Ovary (tissue), 3 donors: ENCODE data around the gene PTPRN2.

ENCODE experiments used
- POLR2A ChIP-seq: fragments of 450-650 bp; IDR thresholded peaks from one replicate; pipeline ENCODE4 v1.6.1; 2017; ENCODE audit warnings: antibody characterized with exemption, mild to moderate bottlenecking, moderate library complexity
- TF ChIP-seq, protein P1 (sequence below), 3 donors: fragments of 450-650 bp in 2 of 3; fragments of 200-600 bp in 1 of 3; IDR thresholded peaks; one replicate each; pipeline versions ENCODE4 v1.5.1 to v1.8.0; 2016 to 2022; ENCODE audit warnings: antibody characterized with exemption in 3 of 3, mild to moderate bottlenecking in 1 of 3
- donor health status: DM: no; HTN: no; CAD: no.

DNA sequence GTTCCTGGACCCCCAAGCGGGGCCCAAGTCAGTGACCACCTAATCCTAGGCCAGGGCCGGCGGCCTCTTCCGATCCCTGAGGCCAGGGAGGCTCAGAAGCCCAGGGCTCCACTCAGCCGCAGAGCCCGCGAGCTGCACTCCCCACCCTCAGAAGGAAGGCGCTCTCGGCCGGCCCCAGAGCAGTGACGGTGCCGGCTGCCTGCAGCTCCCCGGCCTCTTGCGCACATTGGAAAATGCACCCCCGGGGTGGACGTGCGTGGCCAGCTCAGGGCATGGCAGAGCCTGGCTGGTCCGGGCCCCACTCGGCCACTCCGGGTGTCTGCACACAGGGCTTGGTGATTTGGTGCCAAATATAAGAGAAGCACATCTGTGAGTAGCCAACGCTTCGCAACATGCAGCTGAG, 269.1 kb downstream of the PTPRN2 start:
- TF ChIP-seq, protein P1, sequence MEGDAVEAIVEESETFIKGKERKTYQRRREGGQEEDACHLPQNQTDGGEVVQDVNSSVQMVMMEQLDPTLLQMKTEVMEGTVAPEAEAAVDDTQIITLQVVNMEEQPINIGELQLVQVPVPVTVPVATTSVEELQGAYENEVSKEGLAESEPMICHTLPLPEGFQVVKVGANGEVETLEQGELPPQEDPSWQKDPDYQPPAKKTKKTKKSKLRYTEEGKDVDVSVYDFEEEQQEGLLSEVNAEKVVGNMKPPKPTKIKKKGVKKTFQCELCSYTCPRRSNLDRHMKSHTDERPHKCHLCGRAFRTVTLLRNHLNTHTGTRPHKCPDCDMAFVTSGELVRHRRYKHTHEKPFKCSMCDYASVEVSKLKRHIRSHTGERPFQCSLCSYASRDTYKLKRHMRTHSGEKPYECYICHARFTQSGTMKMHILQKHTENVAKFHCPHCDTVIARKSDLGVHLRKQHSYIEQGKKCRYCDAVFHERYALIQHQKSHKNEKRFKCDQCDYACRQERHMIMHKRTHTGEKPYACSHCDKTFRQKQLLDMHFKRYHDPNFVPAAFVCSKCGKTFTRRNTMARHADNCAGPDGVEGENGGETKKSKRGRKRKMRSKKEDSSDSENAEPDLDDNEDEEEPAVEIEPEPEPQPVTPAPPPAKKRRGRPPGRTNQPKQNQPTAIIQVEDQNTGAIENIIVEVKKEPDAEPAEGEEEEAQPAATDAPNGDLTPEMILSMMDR (IDR thresholded peaks at IDR 0.05): no peak
- no peak for TF ChIP-seq POLR2A
